Measurements from ENCODE around the gene MAP1LC3B2. TPM values are rescaled to one million over a fixed set of nuclear protein-coding genes. Genes with fewer than 3 reads are reported as not detected.

The MAP1LC3B2 gene
- total RNA-seq, 1 experiment from 2014 or later, result 1.9 TPM

GRCh38 chr12:116551151-116551550 lies 8.0 kb upstream of the MAP1LC3B2 start:
- intact Hi-C loops (cut with micrococcal nuclease; ENCODE audit: unreplicated experiment) (no loop called here), in situ Hi-C loops (cut with HindIII; ENCODE audit: low pct_unique_long_range_greater_than_20kb, low sequenced_read_pairs) (no loop called here)
- Histone ChIP-seq H3K9me3 (ENCODE audit: control insufficient read depth, insufficient read depth, low read depth, low read length) (no peaks in the 10 kb centered on the region), H3K36me3 (ENCODE audit: control insufficient read depth, insufficient read depth, low read length) (no peaks in the 10 kb centered on the region), H3K27me3 (ENCODE audit: control insufficient read depth, insufficient read depth, low read length) (no peaks in the 10 kb centered on the region), H3K27ac (ENCODE audit: low read length) (no peak overlapping the region), H3K4me3 (ENCODE audit: low read depth in 2 of 2, low read length in 2 of 2) (no peak overlapping the region), H3K4me1 (ENCODE audit: control insufficient read depth, insufficient read depth, low read length) (no peaks in the 10 kb centered on the region)
- CTCF ChIA-PET, result no interaction called here
- no peak for ATAC-seq
- BruUV-seq (replicated peaks), result no TSS peak
- no peak for DNase-seq (ENCODE audit: low read depth, low spot score)
- POLR2A ChIA-PET, result no interaction called here
- TF ChIP-seq POLR2AphosphoS5 (IDR thresholded peaks at IDR 0.05; ENCODE audit: low read depth, low read length) (no peak), CTCF (IDR thresholded peaks at IDR 0.05) (no peak), TCF7L2 (IDR thresholded peaks at IDR 0.05; ENCODE audit: low read depth, low read length) (no peak), SIN3A (IDR thresholded peaks at IDR 0.05; ENCODE audit: borderline replicate concordance, insufficient read depth, low read depth, low read length) (no peak), REST (IDR thresholded peaks at IDR 0.05; ENCODE audit: insufficient read depth in 1 of 2, low read depth in 2 of 2, low read length in 1 of 2) (no peak)

GRCh38 chr12:116551619-116551951 lies 7.6 kb upstream of the MAP1LC3B2 start:
- Histone ChIP-seq H3K9me3 (ENCODE audit: control insufficient read depth, insufficient read depth, low read depth, low read length) (no peaks in the 10 kb centered on the region), H3K36me3 (ENCODE audit: control insufficient read depth, insufficient read depth, low read length) (no peaks in the 10 kb centered on the region), H3K27ac (ENCODE audit: low read length) (peak overlapping the region; percentile 15; the same call in 1 of the 2 replicates), H3K4me3 (ENCODE audit: low read depth in 2 of 2, low read length in 2 of 2) (no peak overlapping the region), H3K27me3 (ENCODE audit: control insufficient read depth, insufficient read depth, low read length) (no peaks in the 10 kb centered on the region), H3K4me1 (ENCODE audit: control insufficient read depth, insufficient read depth, low read length) (no peaks in the 10 kb centered on the region)
- intact Hi-C loops (cut with micrococcal nuclease; ENCODE audit: unreplicated experiment) (no loop called here), in situ Hi-C loops (cut with HindIII; ENCODE audit: low pct_unique_long_range_greater_than_20kb, low sequenced_read_pairs) (no loop called here)
- ChIA-PET CTCF (no interaction called here), POLR2A (no interaction called here)
- DNase-seq (ENCODE audit: low read depth, low spot score) (no peak), ATAC-seq (no peak)
- no TSS peak for BruUV-seq (replicated peaks)
- no peak for TF ChIP-seq TCF7L2 (IDR thresholded peaks at IDR 0.05; ENCODE audit: low read depth, low read length)
- TF ChIP-seq SIN3A (IDR thresholded peaks at IDR 0.05; ENCODE audit: borderline replicate concordance, insufficient read depth, low read depth, low read length), result no peak

- ChIA-PET POLR2A (interaction anchor here (0.6 kb wide), 1 partner anchor 571 kb away, joined by 3 read pairs; no protein-coding TSS in a partner anchor), CTCF (no interaction called here)
- Histone ChIP-seq H3K36me3 (ENCODE audit: control insufficient read depth, insufficient read depth, low read length) (no peaks in the 10 kb centered on the region), H3K27ac (ENCODE audit: low read length) (peak overlapping the region; percentile 15; the same call in 1 of the 2 replicates), H3K4me1 (ENCODE audit: control insufficient read depth, insufficient read depth, low read length) (no peaks in the 10 kb centered on the region), H3K4me3 (ENCODE audit: low read depth in 2 of 2, low read length in 2 of 2) (no peak overlapping the region), H3K27me3 (ENCODE audit: control insufficient read depth, insufficient read depth, low read length) (no peaks in the 10 kb centered on the region), H3K9me3 (ENCODE audit: control insufficient read depth, insufficient read depth, low read depth, low read length) (no peaks in the 10 kb centered on the region)
- no TSS peak for BruUV-seq (replicated peaks)
- no peak for TF ChIP-seq SIN3A (IDR thresholded peaks at IDR 0.05; ENCODE audit: borderline replicate concordance, insufficient read depth, low read depth, low read length)
- no peak for TF ChIP-seq CTCF (IDR thresholded peaks at IDR 0.05)
- no peak for TF ChIP-seq REST (IDR thresholded peaks at IDR 0.05; ENCODE audit: insufficient read depth in 1 of 2, low read depth in 2 of 2, low read length in 1 of 2)
- no peak for TF ChIP-seq TCF7L2 (IDR thresholded peaks at IDR 0.05; ENCODE audit: low read depth, low read length)
- no peak for TF ChIP-seq POLR2AphosphoS5 (IDR thresholded peaks at IDR 0.05; ENCODE audit: low read depth, low read length)
- in situ Hi-C loops (cut with HindIII; ENCODE audit: low pct_unique_long_range_greater_than_20kb, low sequenced_read_pairs) (no loop called here), intact Hi-C loops (cut with micrococcal nuclease; ENCODE audit: unreplicated experiment) (no loop called here)
- no peak for ATAC-seq
- DNase-seq (ENCODE audit: low read depth, low spot score), result no peak
Observed at GRCh38 chr12:116551952-116552772, 7.0 kb upstream of the MAP1LC3B2 start.
